HepG2 (cell line): ENCODE measurements around the gene CREB1. TPM values are rescaled to one million over a fixed set of nuclear protein-coding genes. Genes with fewer than 3 reads are reported as not detected.

Source experiments
- ATAC-seq: fragments of 200-7000 bp; cut with Tn5 transposase; 3 replicates; pipeline ENCODE4 v1.9.1; 2020; ENCODE audit warnings: mild to moderate bottlenecking, moderate library complexity
- BruUV-seq: library from RNA; stranded (reverse); fragments of 400-500 nt; replicated peaks from 2 replicates; lab custom pipeline; 2021; lab: Mats Ljungman, UMichigan
- CTCF ChIA-PET: fragments of 300-600 bp; formaldehyde crosslinking; extraction: SDS; loops from one replicate; lab custom pipeline; 2021; ENCODE audit warnings: low total read pairs, inconsistent platforms, low intra/inter-chr PET ratio; lab: Yijun Ruan, JAX
- POLR2A ChIA-PET: fragments of 350-600 bp; sonication (Branson Sonifier 250); formaldehyde crosslinking; loops from one replicate; lab custom pipeline; 2020; ENCODE audit warnings: antibody characterized with exemption, inconsistent platforms; lab: Yijun Ruan, JAX
- DNase-seq: peaks from one replicate; pipeline ENCODE4 v3.0.0-alpha.2; 2015; ENCODE audit warnings: low spot score
- FAIRE-seq: peaks from 3 replicates; lab custom pipeline; 2011; peaks lifted over from hg19 to GRCh38; lab: Jason Lieb, UNC
- H2AFZ ChIP-seq: one replicate; pipeline ENCODE4 v1.6.1; 2011; ENCODE audit warnings: low read length, inconsistent platforms
- H3K27ac ChIP-seq: fragments of 300-600 bp; 3 replicates; pipeline ENCODE4 v1.8.0; 2011; ENCODE audit warnings: mixed run types, mild to moderate bottlenecking, mixed read lengths, low read length, inconsistent platforms; ENCODE audit not compliant: insufficient read depth; ENCODE audit errors: extremely low read length
- H3K27me3 ChIP-seq, 2 experiments: fragments of 200-600 bp in 1 of 2; 2 replicates in 1 of 2; 3 replicates in 1 of 2; pipeline versions ENCODE4 v1.6.0 to v1.8.0; 2011; ENCODE audit warnings: low read length in 2 of 2, mild to moderate bottlenecking in 2 of 2, moderate library complexity in 2 of 2, inconsistent platforms in 1 of 2; ENCODE audit not compliant: insufficient read depth in 2 of 2, control insufficient read depth in 1 of 2
- H3K36me3 ChIP-seq, 2 experiments: fragments of 200-600 bp in 1 of 2; replicated peaks in 1 of 2; 2 replicates in 1 of 2; 3 replicates in 1 of 2; pipeline versions ENCODE4 v1.5.1 to v1.8.0; 2011; ENCODE audit warnings: low read length in 2 of 2, inconsistent platforms in 1 of 2; ENCODE audit not compliant: insufficient read depth in 2 of 2, control insufficient read depth in 1 of 2
- H3K4me1 ChIP-seq: 2 replicates; pipeline ENCODE4 v1.5.1; 2012; ENCODE audit warnings: low read length, inconsistent platforms; ENCODE audit not compliant: insufficient read depth
- H3K4me2 ChIP-seq: 2 replicates; pipeline ENCODE4 v1.6.0; 2011; ENCODE audit warnings: low read depth, low read length, inconsistent platforms
- H3K4me3 ChIP-seq, 3 experiments: fragments of 200-600 bp in 1 of 3; sonication (generic), shearing (Covaris generic) in 1 of 3; replicated peaks in 1 of 3; 2 replicates each; pipeline ENCODE4 v1.5.1; 2011 to 2016; ENCODE audit warnings: low read length in 3 of 3, inconsistent platforms in 2 of 3, low read depth in 2 of 3, mild to moderate bottlenecking in 2 of 3, control low read depth in 1 of 3, mixed read lengths in 1 of 3; ENCODE audit not compliant: insufficient read depth in 1 of 3
- H3K79me2 ChIP-seq: one replicate; pipeline ENCODE4 v1.6.1; 2011; ENCODE audit warnings: low read length, inconsistent platforms; ENCODE audit not compliant: insufficient read depth
- H3K9ac ChIP-seq: 2 replicates; pipeline ENCODE4 v1.6.0; 2011; ENCODE audit warnings: mild to moderate bottlenecking, low read depth, low read length, inconsistent platforms; ENCODE audit not compliant: insufficient read depth
- H3K9me3 ChIP-seq: 2 replicates; pipeline ENCODE4 v1.5.1; 2012; ENCODE audit warnings: mild to moderate bottlenecking, low read length
- H4K20me1 ChIP-seq: 2 replicates; pipeline ENCODE4 v1.6.0; 2011; ENCODE audit warnings: inconsistent platforms, mild to moderate bottlenecking, low read length, moderate library complexity; ENCODE audit not compliant: insufficient read depth
- ARHGAP35 ChIP-seq: sonication (generic); formaldehyde crosslinking; IDR thresholded peaks from 2 replicates; pipeline ENCODE4 v1.9.0; 2022; ENCODE audit warnings: mild to moderate bottlenecking, inconsistent platforms, moderate library complexity, missing genetic modification reagents, borderline replicate concordance
- ISL2 ChIP-seq: sonication (generic); formaldehyde crosslinking; IDR thresholded peaks from 2 replicates; pipeline ENCODE4 v1.5.0; 2020; ENCODE audit warnings: missing genetic modification reagents
- MAFF ChIP-seq: IDR thresholded peaks from 2 replicates; pipeline ENCODE4 v1.6.1; 2011; ENCODE audit warnings: low read depth, low read length, improper control_type of control experiment
- MAFK ChIP-seq, 2 experiments: IDR thresholded peaks in 1 of 2; conservative IDR thresholded peaks in 1 of 2; 2 replicates each; pipeline ENCODE4 v1.6.1; 2011; ENCODE audit warnings: improper control_type of control experiment in 2 of 2, low read length in 2 of 2
- THYN1 ChIP-seq: sonication (generic); formaldehyde crosslinking; IDR thresholded peaks from 2 replicates; pipeline ENCODE4 v1.8.1; 2023; ENCODE audit warnings: low read depth, mild to moderate bottlenecking, moderate library complexity, missing genetic modification reagents, borderline replicate concordance
- ZFP36L2 ChIP-seq: sonication (generic); formaldehyde crosslinking; IDR thresholded peaks from 2 replicates; pipeline ENCODE4 v1.4.0; 2020; ENCODE audit warnings: missing genetic modification reagents
- ZNF317 ChIP-seq: sonication (generic); formaldehyde crosslinking; IDR thresholded peaks from 2 replicates; pipeline ENCODE4 v1.5.0; 2020; ENCODE audit warnings: mild to moderate bottlenecking, missing genetic modification reagents
- ZNF781 ChIP-seq: sonication (generic); formaldehyde crosslinking; IDR thresholded peaks from 2 replicates; pipeline ENCODE4 v1.5.1; 2020; ENCODE audit warnings: borderline replicate concordance, mild to moderate bottlenecking, missing genetic modification reagents; ENCODE audit errors: not compliant biosample characterization
- WGBS: methylation state at CpG from one replicate; pipeline ENCODE4 v1.1.6; 2017; ENCODE audit warnings: low lambda C conversion rate; 5-methylcytosine and 5-hydroxymethylcytosine counted together
- in situ Hi-C: cut with HindIII; loops from 2 replicates; pipeline ENCODE4 v1.10.0; 2017; ENCODE audit warnings: low pct_unique_long_range_greater_than_20kb; ENCODE audit not compliant: extremely low pct_ligation_motif_present
- intact Hi-C: fragments of 100-400 bp; cut with micrococcal nuclease; formaldehyde crosslinking; loops from one replicate; pipeline ENCODE4 v1.10.0; 2022; ENCODE audit not compliant: unreplicated experiment
- polyA plus RNA-seq, 8 experiments: library from polyadenylated mRNA; depleted of rRNA in 3 of 8; stranded (reverse) in 7 of 8; unstranded in 1 of 8; fragments of >200 nt; fragmentation: Illumina TruSeq in 4 of 8; extraction: Trizol in 4 of 8; gene quantifications; 2 replicates each; pipeline versions ENCODE4 v1.2.1 to v1.2.3, GENCODE V29; 2011 to 2016; ENCODE audit warnings: low read depth in 4 of 8, missing spikeins in 1 of 8, mixed read lengths in 1 of 8; ENCODE audit not compliant: insufficient read depth in 1 of 8
- total RNA-seq, 5 experiments: library from RNA; depleted of rRNA; stranded (reverse); fragments of >200 nt; fragmentation: Illumina TruSeq; extraction: Trizol; gene quantifications; 2 replicates each; pipeline ENCODE4 v1.2.3, GENCODE V29; 2016; ENCODE audit warnings: low read depth in 1 of 5
- TF ChIP-seq, protein P1 (sequence below): sonication (generic); formaldehyde crosslinking; IDR thresholded peaks from 2 replicates; pipeline ENCODE4 v1.4.0; 2020; ENCODE audit warnings: mild to moderate bottlenecking, missing genetic modification reagents

Gene CREB1
- total and polyA plus RNA-seq, 2 of the 13 experiments (the other 11 are each of a cell fraction or from before 2014, with no cell fraction given): 51.8 to 51.9 TPM

DNA sequence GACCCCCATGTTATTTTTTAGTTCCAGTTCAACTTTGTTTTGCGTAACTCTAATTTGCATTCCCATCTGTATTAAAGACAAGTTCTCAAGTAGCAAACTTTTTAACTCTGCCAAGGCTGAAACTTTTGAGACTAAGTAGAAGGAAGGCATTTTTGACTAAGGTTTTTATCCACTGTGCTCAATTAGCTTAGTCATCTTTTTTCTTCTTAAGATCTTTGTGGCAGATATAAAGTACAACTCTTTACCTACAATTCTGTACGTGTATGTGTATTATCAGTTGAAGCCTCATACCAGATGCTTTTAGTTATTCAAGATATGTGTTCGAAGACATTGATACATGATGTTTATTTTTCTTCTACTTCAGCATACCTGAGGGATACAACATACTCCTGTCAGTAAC lies 41.6 kb downstream of the CREB1 start:
- Histone ChIP-seq H3K4me2 (no peak overlapping the region), H3K79me2 (no peaks in the 10 kb centered on the region), H3K9me3 (no peaks in the 10 kb centered on the region), H4K20me1 (no peaks in the 10 kb centered on the region), H3K27ac (no peak overlapping the region), H3K27me3 (no peaks in the 10 kb centered on the region), H3K4me3 (no peak overlapping the region), H3K36me3 (peaks cover 11 to 71% of the 10 kb centered on the region in 2 experiments), H3K9ac (no peak overlapping the region), H2AFZ (no peak overlapping the region), H3K4me1 (no peaks in the 10 kb centered on the region)
- no TSS peak for BruUV-seq
- 93% methylated on average over 3 of the region's 3 CpGs for WGBS
- no peak for DNase-seq
- POLR2A ChIA-PET: no interaction called here
- in situ Hi-C loops (no loop called here), intact Hi-C loops (loop anchor here (5.0 kb wide), 1 partner anchor 39 kb away; no protein-coding TSS in a partner anchor)
- ATAC-seq: no peak
- CTCF ChIA-PET: no interaction called here
- no peak for FAIRE-seq
- TF ChIP-seq ZNF781 (CRISPR knock-in tag) (no peak), THYN1 (no peak), ARHGAP35 (CRISPR knock-in tag) (no peak), MAFF (peak; percentile 74), ISL2 (CRISPR knock-in tag) (no peak), MAFK (conservative IDR thresholded peaks at IDR 0.05 in 1 of 2, IDR thresholded peaks at IDR 0.05 in 1 of 2; ENCODE audit: low read length in 2 of 2) (peak; percentile 73 to 84), ZNF317 (CRISPR knock-in tag) (no peak), ZFP36L2 (CRISPR knock-in tag) (no peak)
- TF ChIP-seq, protein P1, sequence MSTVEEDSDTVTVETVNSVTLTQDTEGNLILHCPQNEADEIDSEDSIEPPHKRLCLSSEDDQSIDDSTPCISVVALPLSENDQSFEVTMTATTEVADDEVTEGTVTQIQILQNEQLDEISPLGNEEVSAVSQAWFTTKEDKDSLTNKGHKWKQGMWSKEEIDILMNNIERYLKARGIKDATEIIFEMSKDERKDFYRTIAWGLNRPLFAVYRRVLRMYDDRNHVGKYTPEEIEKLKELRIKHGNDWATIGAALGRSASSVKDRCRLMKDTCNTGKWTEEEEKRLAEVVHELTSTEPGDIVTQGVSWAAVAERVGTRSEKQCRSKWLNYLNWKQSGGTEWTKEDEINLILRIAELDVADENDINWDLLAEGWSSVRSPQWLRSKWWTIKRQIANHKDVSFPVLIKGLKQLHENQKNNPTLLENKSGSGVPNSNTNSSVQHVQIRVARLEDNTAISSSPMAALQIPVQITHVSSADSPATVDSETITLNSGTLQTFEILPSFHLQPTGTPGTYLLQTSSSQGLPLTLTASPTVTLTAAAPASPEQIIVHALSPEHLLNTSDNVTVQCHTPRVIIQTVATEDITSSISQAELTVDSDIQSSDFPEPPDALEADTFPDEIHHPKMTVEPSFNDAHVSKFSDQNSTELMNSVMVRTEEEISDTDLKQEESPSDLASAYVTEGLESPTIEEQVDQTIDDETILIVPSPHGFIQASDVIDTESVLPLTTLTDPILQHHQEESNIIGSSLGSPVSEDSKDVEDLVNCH (CRISPR knock-in tag): no peak
